Measurements from ENCODE around the gene AMPD3. TPM values are rescaled to one million over a fixed set of nuclear protein-coding genes. Genes with fewer than 3 reads are reported as not detected.

AMPD3 gene
- total RNA-seq, 2 donors from 2014 or later = 7.9 to 9.7 TPM

- H3K27me3 ChIP-seq = no peaks in the 10 kb centered on the region
- no peak overlapping the region for H3K4me3 ChIP-seq
- H3K9me3 ChIP-seq = no peaks in the 10 kb centered on the region
- TF ChIP-seq CTCF (IDR thresholded peaks at IDR 0.05) = no peak
- intact Hi-C loops (cut with DNase I) = no loop called here
- no peak for DNase-seq
- no peak overlapping the region for H3K9ac ChIP-seq (ENCODE audit: low read depth in 2 of 2, low read length in 2 of 2)
- H3K27ac ChIP-seq = no peak overlapping the region
- no peaks in the 10 kb centered on the region for H3K4me1 ChIP-seq
- H3K36me3 ChIP-seq = no peaks in the 10 kb centered on the region
Measured at GRCh38 chr11:10480026-10480425, 25.0 kb downstream of the AMPD3 start.

- intact Hi-C loops (cut with DNase I) = no loop called here
- no peaks in the 10 kb centered on the region for H3K27me3 ChIP-seq
- H3K4me3 ChIP-seq = no peak overlapping the region
- DNase-seq = no peak
- no peaks in the 10 kb centered on the region for H3K9me3 ChIP-seq
- TF ChIP-seq CTCF (IDR thresholded peaks at IDR 0.05) = no peak
- H3K27ac ChIP-seq = no peak overlapping the region
- H3K9ac ChIP-seq (ENCODE audit: low read depth in 2 of 2, low read length in 2 of 2) = no peak overlapping the region
- no peaks in the 10 kb centered on the region for H3K36me3 ChIP-seq
- H3K4me1 ChIP-seq = no peaks in the 10 kb centered on the region
Measured at GRCh38 chr11:10480760-10481159, 25.7 kb downstream of the AMPD3 start.

GRCh38 chr11:10481560-10482349, 26.7 kb downstream of the AMPD3 start:
- DNase-seq = no peak
- Histone ChIP-seq H3K9ac (ENCODE audit: low read depth in 2 of 2, low read length in 2 of 2) (no peak overlapping the region), H3K36me3 (no peaks in the 10 kb centered on the region), H3K4me3 (no peak overlapping the region), H3K9me3 (no peaks in the 10 kb centered on the region), H3K27me3 (no peaks in the 10 kb centered on the region), H3K4me1 (no peaks in the 10 kb centered on the region), H3K27ac (no peak overlapping the region)
- intact Hi-C loops (cut with DNase I) = no loop called here
- TF ChIP-seq CTCF (IDR thresholded peaks at IDR 0.05) = no peak

- Histone ChIP-seq H3K36me3 (no peaks in the 10 kb centered on the region), H3K27ac (no peak overlapping the region), H3K9me3 (no peaks in the 10 kb centered on the region), H3K4me1 (no peaks in the 10 kb centered on the region), H3K4me3 (no peak overlapping the region), H3K9ac (ENCODE audit: low read depth in 2 of 2, low read length in 2 of 2) (no peak overlapping the region), H3K27me3 (no peaks in the 10 kb centered on the region)
- no peak for TF ChIP-seq CTCF (IDR thresholded peaks at IDR 0.05)
- intact Hi-C loops (cut with DNase I) = no loop called here
- DNase-seq = no peak
Measured at GRCh38 chr11:10483174-10483573, 28.1 kb downstream of the AMPD3 start.

GRCh38 chr11:10483584-10483983, 28.5 kb downstream of the AMPD3 start:
- Histone ChIP-seq H3K4me1 (peaks cover 3% of the 10 kb centered on the region), H3K9me3 (no peaks in the 10 kb centered on the region), H3K27ac (no peak overlapping the region), H3K36me3 (no peaks in the 10 kb centered on the region), H3K9ac (ENCODE audit: low read depth in 2 of 2, low read length in 2 of 2) (no peak overlapping the region), H3K27me3 (no peaks in the 10 kb centered on the region), H3K4me3 (no peak overlapping the region)
- intact Hi-C loops (cut with DNase I) = no loop called here
- no peak for DNase-seq
- no peak for TF ChIP-seq CTCF (IDR thresholded peaks at IDR 0.05)
